ENCODE results near the gene NIPA2.

GRCh38 chr15:22893081-22893480 lies 54.6 kb downstream of the NIPA2 start:
- TF ChIP-seq CTCF (conservative IDR thresholded peaks at IDR 0.05; ENCODE audit: low read depth, low read length), result no peak
- TF ChIP-seq EZH2 (IDR thresholded peaks at IDR 0.05; ENCODE audit: borderline replicate concordance, low read depth, low read length, poor library complexity, severe bottlenecking), result no peak
